HG02981 (cell line): ENCODE data around the gene PTPRN2.

ENCODE experiments used
- ATAC-seq: cut with Tn5 transposase; IDR thresholded peaks from one replicate; pipeline ENCODE4 v1.9.1; 2021; ENCODE audit warnings: mild to moderate bottlenecking, moderate library complexity; ENCODE audit not compliant: unreplicated experiment

Gene PTPRN2

DNA sequence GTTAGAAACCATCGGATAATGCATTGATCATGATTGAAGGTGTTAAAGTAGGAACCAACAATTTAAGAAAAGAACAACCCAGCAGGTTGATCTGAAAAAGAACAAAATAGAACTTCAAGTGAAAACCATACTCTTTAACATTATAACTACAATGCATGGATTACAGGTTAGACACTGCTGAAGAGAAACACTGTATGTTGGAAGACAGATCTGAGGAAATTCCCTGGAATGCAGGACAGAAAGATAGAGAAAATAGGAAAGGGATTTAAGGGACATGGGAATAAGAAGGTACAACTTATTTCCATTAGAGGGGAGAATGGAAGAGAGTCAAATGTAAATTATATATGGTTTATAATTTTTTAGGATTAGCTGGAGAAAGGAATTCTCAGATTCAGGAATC lies 947.5 kb downstream of the PTPRN2 start:
- ATAC-seq = no peak

DNA sequence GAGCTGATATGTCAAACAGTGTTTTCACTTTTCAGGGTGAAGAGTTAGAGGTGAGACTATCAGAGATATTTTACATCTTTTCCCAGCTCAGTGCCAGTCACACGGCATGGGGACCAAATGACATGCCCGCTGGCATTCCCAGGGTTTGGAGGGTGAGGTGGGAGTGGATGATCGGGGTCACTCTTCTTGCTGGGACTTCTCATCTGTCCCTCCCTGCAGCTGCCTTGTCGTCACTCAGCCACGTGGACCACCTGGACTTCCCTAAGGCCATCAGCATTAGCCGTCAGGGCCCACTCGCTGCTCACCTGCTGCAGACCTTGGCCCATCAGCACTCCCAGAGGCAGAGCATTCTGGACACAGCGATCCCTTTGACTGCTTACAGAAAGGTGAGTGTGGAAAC lies 949.1 kb downstream of the PTPRN2 start:
- ATAC-seq = no peak

DNA sequence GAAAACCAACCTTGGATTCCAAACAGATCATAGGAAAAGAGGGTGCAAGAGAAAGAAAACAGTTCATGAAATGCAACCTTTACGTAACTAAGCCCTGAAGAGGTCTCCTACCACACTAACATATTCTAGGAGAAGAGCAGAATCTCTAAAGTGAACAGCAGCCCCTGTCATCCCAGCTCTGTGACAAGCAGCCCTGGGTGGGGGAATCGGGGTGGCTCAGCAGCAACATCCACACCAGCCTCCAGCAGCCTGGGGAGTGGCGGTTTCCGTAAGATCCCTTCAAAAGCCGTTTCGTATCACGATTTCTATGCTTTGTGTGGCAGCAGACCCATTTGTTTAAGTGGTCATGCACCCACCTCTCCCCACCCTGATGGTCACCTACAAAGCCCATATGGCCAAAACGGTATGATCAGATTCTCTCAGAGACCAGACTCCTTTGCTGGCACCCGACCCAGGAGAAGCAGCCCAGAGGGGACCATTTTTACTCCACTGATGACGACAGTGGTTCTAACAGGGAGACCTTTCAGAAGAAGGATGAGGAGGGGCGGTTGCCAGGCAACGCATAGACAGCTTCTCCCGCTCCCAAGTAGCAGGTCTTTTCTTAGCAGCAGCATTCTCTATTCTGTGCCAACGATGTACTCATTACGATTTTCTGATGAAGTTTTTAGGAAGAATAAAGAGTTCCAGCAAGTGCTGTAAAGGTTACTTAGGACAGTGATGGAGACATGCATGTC lies 950.2 kb downstream of the PTPRN2 start:
- ATAC-seq = no peak

DNA sequence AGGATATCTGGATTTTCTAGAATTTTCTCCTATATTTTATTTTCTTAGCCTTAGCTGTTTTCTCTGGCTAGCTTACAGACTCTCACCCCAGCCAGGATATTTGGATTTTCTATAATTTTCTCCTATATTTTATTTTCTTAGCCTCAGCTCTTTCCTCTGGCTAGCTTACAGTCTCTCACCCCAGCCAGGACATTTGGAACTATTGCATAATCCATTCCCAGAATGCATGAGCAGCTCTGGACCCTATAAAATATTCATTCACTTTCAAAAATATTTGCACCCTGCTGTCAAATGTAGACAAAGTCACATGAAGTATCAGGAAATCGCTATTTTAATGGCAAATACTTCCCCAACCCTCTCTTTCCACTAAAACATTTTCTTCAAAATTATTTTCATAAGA lies 952.0 kb downstream of the PTPRN2 start:
- no peak for ATAC-seq

DNA sequence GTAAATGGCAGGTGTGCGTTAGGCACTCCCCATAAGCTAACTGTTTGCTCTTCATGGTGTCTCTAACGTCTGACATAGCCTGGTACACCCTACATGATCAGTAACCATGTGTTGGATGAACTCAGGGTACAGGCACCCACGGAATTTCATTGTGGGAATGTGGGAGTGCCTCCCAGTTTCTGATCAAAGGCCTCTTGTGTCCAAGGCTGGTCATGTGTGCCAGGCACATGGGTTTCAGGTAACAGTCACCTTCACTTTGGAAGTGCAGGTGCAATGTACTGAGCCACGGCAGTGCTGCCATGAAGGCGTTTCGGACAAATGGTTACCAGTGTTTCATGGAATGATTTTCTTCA lies 952.5 kb downstream of the PTPRN2 start:
- no peak for ATAC-seq

DNA sequence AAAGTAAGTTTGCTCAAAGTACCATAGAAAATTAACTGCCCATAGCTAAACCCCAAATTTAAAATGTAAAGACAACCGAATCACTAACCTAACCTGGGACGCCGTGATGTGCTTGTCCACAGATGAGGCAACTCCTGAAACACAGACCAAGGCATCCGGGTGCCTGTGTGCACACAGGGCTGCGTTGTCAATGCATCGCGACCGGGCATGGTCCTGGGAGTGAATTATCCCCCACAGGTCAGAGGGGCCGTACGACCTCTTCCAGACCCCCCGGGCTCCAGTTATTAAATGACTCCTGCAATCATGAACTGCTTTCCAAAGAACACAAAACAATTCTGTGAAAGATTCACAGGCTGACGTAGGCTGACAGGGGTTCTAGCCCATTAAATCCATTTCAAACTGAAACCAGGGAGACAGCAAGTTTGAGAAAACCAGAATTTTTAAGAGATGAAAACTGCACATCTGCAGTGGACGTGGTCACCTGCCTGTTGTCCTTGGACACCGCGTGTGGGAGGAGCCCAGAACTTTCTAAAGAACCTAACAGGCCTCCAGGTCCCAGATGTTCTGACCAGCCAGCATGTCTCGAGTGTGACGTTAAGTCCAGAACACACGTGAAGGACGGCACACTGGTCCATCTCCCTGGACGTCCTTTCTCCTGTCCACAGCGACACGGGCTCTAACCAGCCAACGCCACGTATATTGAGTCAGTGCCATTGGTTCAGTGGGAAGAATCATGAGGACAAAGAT lies 953.0 kb downstream of the PTPRN2 start:
- no peak for ATAC-seq

DNA sequence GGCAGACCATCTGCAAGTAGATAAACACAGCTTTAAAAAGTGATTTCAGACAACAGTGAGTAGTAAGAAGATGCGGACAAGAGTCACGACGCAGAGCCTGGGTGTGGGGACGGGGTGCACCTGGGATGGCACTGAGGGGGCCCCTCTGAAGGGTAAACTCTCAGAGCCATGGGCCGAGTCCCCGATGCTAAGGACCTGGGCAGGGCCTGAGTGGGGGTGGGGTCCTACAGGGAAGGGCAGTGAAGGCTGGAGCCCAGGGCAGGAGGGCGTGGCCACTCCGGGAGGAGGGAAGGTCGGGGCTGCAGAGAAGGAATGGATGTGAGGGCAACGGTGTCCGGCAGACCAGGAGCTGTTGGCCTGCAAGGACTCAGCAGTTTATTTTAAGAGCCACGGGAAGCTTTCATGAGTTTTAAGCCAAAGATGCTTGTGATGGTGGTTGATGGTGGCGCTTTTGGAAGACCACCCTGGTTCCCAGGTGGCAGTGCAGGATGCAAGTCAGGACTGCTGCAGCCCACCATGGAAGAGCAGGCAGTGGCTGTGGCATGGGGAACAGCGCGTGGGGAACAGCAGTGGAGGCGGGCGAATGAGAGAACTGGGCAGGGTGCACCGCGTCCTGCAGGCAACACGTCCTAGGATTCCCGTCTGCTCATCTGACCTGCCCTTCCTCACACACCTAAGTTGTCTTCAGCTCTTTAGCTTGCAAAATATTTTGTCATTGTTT lies 954.0 kb downstream of the PTPRN2 start:
- no peak for ATAC-seq

DNA sequence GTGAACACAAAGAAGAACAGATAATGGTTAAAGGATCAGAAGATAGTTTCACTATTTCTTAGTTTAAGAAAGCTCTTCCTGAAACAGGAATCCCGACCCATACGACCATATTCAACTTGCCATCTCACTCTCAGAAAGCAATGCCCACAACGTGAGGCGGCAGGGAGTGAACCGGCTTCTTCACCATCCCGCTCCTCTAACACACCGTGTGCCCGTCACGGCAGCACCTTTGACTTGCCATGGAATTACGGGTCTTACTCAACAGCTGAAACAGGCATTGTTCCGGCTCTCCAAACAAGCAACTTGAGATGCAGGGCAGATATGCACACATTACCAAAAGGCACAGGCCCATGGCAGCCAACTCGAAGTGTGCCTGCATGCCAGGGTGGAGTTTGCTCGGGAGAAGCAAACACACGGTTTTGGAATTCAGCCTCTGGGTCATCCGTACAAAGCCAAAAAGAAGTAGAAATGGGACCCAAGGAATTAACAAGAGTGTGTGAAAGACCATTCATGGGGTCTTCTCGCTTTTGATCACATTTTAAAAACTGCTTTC lies 957.2 kb downstream of the PTPRN2 start:
- ATAC-seq = no peak

DNA sequence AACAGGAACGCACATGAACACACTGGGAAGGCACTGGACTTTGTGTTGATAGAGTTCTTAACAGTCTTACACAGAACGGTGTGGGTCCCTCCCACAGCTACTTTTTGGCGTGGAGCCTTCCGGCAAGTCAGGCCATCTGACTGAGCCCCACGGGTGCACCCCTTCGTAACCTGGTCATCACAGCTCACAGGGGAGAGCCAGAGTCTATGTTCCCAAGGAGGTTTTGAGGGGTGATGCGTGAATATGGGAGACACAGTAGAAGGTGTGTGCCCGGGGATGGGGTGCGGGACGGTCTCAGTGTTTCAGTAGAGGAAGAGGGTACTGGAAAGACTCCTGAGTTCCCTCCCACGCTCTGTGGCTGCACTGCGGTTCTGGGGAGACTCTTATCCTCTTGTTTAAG lies 959.2 kb downstream of the PTPRN2 start:
- ATAC-seq = no peak

DNA sequence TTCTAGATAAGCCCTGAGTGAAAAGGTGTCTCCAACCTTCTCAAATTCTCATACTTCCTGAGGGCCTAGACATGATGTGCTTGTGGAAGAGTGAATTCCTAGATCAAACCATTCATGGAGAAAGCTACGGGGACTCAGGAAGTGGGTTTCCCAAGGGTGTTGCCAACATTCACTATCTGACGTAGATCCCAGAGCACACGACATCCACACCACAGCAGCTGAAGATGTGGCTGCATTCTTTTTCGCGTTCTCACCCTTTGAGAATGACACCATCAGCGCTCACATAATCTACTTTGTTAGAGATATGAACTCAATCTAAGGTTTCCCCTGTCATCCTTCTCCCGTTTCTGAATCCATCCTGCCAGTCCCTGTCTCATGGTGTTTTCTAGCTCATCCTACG lies 960.0 kb downstream of the PTPRN2 start:
- ATAC-seq = no peak

DNA sequence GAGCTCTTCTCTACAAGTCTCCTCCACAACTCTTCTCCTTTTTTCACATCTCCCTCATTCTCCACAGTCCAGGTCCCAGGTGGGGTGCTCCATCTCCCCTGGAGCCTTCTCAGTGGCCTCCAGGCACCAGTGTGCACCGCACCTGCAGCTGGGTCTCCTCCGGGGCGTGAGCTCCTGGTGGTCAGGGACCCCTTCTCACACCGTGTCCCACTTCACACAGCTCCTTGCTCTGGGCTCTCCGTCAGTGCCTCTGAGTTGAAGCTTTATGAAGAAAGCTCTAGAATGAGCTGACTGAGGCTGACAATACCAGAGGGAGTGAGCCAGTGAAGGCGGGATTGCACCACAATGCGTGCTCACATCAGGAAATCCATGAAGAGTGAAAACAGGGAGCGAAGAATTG lies 960.6 kb downstream of the PTPRN2 start:
- ATAC-seq = no peak

DNA sequence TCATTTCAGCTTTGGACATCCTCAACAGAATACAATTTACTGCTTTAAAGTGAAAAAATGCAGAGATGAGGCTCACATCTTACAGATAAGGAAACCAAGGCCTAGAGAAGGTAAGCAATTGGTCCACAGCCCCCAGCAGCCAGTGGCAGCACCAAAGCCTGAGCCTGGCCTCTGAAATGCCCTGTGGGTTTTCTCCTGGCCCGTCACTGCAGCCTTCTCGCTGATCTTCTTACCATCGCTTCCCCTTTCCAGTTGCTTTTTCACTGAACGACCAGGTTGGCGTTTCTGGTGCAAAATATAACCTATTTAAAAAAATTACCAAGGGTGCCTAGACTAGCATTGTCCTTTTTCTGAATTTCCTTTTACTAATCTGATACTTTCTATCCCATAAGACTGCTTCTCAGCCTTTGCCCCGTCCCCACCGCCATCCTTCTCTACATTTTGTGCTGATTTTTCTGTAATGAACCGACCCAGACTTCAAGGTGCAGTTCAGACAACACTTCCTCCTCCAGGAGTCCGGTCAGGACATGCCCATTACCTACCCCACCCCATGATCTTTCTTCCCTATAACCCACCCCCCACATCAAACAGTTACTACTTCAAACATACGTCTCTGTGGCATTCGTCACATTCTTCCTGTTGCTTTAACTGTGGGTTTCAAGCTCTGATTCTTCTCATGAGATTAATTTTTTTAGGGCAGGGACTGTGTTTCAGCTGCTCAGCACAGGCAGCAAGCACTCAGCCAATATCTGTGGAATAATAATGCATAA lies 961.5 kb downstream of the PTPRN2 start:
- no peak for ATAC-seq

DNA sequence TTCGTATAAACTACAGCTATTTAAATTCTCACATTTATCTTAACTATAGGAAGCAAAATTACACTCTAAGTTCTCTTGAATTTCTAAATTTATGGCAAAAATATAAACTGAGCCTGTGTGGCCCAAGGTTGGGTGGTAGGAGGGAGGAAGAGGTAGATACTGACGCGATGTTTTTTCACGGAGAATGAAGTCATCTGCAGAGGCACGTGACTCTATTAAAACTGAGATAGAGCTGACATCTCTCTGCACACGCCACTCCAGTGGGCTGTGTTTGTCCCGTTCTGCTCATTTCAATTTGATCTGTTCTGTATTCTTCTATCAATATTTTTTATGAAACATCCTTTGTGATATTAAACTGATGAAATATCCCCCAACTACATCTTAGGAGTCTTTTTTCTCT lies 964.1 kb downstream of the PTPRN2 start:
- no peak for ATAC-seq

DNA sequence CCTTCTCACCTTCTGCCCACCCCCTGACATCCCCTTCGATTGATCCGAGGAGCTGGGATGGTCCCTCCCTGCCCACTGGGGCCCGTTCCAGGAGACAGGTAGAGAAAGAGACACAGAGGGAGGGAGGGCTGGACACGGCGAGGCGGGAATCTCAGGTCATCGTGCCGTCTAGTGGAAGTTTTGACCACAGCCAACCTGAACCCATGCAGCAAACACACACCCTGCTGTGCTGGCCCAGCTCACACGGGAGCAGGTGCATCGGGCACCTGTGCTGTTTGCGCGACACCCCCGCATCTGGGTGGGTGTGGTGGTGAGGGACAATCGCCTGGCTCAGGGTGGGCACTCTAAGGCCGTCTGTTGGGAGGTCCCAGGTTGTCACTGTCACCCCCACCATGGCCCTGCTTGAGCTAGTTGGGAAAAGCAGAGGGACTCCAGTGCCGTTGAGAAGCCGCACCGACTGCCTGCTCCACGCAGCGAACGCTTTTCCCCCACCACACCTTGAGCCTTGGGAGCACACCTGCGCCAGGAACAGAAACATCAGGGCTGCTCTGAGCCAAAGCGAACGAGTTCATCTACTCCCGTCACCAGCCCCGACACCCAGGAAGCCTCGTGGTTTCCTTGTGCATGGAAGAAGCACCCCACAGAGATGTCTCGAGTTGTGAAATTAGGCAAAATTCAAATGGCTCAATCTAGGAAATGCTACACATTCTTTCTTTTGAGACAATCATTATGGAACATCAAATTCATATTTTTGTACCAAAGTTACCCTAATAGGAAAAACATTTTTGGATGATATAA lies 965.0 kb downstream of the PTPRN2 start:
- no peak for ATAC-seq

DNA sequence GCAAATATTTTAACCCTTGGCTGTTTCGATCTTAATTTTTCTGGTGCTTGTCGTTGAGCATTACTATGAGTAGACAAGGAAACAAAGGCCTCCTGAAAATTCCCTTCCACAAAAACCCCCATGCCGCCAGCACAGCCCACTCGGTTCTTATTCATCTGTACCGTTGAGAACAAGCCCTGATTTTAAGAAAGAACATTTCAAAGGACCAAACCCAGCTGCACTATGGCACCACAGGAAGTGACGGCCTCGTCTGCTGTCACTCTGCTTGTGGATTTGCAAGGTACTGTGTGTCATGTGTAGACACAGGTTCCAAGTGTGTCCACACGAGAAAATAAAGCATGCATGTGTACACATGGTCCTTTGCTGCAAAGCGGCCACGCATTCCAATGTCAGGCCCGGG lies 965.6 kb downstream of the PTPRN2 start:
- no peak for ATAC-seq

DNA sequence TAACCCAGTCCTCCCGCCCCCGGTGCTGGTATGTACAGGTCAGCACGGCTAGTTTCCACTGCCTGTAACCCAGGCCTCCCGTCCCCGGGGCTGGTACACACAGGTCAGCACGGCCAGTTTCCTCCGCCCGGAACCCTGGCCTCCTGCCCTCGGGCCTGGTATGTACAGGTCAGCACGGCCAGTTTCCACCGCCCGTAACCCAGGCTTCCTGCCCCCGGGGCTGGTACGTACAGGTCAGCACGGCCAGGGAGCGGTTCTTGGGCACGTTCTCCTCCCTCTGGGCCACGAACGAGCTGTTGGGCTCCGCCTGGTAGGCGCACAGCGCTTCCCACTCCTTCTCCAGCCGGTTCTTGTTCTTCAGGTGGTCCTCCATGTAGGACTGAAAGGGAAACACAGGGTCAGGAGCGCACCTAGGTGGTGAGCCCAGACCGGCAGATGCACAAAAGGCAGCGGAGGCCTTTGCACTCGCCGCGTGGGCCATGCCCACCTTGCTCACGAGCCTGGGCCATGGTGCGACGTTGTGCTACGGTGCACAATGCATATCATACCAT lies 966.4 kb downstream of the PTPRN2 start:
- ATAC-seq = no peak

DNA sequence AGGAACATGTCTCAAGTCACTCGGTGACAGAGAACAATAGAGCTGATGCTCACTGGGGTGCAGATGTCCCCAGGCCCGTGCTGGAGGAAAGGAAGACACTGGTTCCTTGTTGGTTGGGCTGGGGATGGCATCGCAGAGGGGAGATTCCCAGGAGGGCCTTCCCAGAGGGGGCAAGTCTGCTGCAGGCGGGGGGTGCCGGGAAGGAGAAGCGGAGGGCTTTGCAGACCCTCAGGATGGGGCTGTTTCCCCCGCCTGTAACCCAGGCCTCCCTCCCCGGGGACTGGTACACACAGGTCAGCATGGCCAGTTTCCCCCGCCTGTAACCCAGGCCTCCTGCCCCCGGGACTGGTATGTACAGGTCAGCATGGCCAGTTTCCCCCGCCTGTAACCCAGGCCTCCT lies 967.0 kb downstream of the PTPRN2 start:
- no peak for ATAC-seq

DNA sequence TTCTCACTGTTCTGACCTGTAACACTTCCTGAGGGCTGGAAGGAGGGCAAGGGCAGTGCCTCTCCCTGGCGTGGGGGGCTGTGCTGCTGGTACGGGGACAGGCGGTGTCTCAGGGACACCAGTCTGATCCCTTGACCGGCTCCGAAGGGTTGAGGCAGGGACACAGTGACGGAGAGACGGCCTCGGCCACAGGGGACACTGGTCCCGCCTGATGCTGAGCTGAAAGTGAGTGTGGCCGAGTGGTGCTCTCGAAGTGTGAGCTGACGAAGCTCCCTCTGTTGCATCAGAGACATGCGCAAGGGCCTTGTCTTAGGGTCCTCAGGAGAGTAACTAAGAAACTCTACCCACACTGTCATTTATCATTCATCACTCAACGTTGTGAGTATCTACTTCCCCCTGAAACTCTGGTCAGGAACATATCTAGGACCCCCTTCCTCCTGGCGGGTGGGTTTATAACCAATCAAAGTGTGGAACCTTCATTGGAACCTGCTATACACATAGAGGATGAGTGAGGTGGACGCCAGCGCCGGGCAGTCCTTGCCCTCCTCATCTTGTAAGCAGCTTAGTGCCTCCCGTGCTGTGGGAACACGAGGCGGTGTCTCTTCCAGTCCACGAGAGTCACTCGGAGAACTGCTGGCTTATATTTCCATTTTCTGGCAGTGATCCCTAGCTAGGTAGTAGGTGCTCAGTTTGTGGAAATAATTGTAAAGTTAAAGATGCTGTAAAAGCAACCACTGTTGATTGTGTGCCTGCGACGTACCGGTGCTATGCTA lies 967.7 kb downstream of the PTPRN2 start:
- ATAC-seq = no peak
